Measurements from ENCODE around the gene RCBTB1.
"Not testable (repeated sequence)": the region's sequence is repeated elsewhere in the genome, so short reads cannot be mapped to it uniquely, and the experiment has no call there.

Gene RCBTB1

DNA sequence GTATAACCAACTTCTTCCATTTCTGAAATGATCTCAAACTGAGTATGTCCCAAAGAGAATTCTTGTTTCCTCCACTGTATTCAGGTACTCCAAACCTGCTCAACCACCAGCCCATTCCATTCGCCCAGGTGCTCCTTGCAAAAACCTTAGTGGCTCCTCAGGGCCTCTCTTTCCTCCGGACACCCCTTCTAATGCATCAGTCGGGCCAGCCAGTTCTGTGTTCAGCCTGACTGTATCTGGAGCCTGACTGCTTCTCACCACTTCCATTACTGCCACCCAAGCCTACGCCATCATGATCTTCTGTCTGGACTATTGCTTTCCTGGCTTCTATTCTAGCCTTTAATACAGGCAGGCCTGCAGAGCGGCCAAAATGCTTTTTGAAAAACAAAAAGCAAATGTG is 88.1 kb downstream of the RCBTB1 start:
- no peaks in the 10 kb centered on the region for H3K9me3 ChIP-seq (ENCODE audit: control insufficient read depth in 5 of 5, low read length in 5 of 5)
- H3K36me3 ChIP-seq (ENCODE audit: control insufficient read depth in 5 of 5, insufficient read depth in 5 of 5, low read length in 5 of 5) = peaks cover 0 to 8% (median 2%) of the 10 kb centered on the region in 5 donors
- H3K4me1 ChIP-seq (ENCODE audit: control insufficient read depth in 5 of 5, insufficient read depth in 5 of 5, low read length in 5 of 5) = peaks cover 0 to 12% (median 9%) of the 10 kb centered on the region in 5 donors
- no peak overlapping the region for H3K27ac ChIP-seq (ENCODE audit: low read depth, low read length)
- H3K27me3 ChIP-seq (ENCODE audit: control insufficient read depth in 5 of 5, insufficient read depth in 4 of 5, low read length in 5 of 5) = no peaks in the 10 kb centered on the region
- no peak overlapping the region for H3K4me3 ChIP-seq (ENCODE audit: low read depth in 1 of 5, low read length in 5 of 5)
- no peak overlapping the region for H3K9ac ChIP-seq (ENCODE audit: low read length in 5 of 5)

DNA sequence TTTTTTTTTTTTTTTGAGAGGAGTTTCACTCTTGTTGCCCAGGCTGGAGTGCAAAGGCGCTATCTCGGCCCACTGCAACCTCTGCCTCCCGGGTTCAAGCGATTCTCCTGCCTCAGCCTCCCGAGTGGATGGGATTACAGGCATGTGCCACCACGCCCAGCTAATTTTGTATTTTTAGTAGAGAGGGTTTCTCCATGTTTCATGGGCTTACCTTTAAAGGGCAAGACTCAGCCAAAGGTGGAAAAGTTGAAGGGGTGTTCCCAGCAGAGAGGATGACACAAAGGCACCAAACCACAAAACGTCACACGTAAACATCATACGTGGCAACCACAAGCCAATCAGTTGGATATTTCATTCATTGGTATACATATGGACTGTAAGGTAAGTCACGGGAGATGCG is 88.5 kb downstream of the RCBTB1 start:
- not testable (repeated sequence) for H3K9ac ChIP-seq (ENCODE audit: low read length in 5 of 5); H3K36me3 ChIP-seq (ENCODE audit: control insufficient read depth in 5 of 5, insufficient read depth in 5 of 5, low read length in 5 of 5); H3K27me3 ChIP-seq (ENCODE audit: control insufficient read depth in 5 of 5, insufficient read depth in 4 of 5, low read length in 5 of 5); H3K9me3 ChIP-seq (ENCODE audit: control insufficient read depth in 5 of 5, low read length in 5 of 5)
- Histone ChIP-seq H3K4me3 (ENCODE audit: low read depth in 1 of 5, low read length in 5 of 5) (peak overlapping the region in 3 of 5 donors; percentile 74 to 80 (median 75)), H3K27ac (ENCODE audit: low read depth, low read length) (peak overlapping the region; percentile 90), H3K4me1 (ENCODE audit: control insufficient read depth in 5 of 5, insufficient read depth in 5 of 5, low read length in 5 of 5) (peaks cover 0 to 12% (median 9%) of the 10 kb centered on the region in 5 donors)

DNA sequence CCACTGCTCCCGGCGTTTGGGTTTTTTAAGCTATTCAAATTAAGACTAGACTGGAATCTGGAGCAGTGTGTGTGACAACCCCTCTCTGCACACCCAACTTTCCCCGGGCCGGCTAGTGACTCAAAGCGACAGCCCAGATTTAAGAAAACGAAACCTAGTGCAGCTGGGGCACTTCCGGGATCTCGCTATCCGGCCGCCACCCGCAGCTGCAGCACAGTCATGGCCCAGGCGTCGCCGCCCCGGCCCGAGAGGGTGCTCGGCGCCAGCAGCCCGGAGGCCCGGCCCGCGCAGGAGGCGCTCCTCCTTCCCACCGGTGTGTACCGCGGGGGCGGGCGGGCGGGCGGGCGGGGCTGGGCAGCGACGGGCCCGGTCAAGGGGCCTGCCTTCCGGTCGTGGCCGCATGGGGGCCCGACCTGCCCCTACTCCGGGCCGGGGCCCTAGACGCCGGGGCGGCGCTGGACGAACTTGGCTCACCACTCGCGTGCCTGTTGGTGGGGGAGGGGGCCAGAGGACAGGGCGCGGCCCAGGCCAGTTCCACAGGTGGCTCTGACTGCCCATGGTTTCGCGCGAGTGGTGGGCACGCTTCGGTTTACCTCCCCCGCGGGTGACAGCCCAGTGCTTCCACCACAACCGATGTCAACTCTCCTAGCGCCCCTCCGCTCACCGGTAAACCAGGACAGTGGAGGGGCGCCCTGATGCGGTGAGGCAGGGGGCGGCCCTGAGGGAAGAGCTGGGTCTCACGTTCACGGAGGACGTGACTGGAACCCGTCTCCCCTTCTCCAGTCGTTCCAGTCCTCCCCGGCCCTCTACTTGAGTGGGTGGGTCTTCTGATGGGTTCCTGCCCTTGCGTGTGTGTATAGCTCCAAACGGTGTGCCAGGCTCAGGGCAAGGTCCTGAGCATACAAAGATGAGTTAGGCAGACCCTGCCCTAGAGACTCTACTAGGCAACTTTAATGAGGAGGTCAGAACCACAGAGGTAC is 89.3 kb downstream of the RCBTB1 start, which contains the start of gene PHF11:
Gene PHF11, plus strand, starts transcription at position 171 of the 980 bp plus-strand sequence. Its CDS starts 49 bp downstream, at position 220.
- peak within 1 kb of the TSS; percentile 74 to 85 (median 75) for H3K4me3 ChIP-seq (ENCODE audit: low read depth in 1 of 5, low read length in 5 of 5)
- peak within 1 kb of the TSS; percentile 74 to 89 (median 88) for H3K9ac ChIP-seq (ENCODE audit: low read length in 5 of 5)

DNA sequence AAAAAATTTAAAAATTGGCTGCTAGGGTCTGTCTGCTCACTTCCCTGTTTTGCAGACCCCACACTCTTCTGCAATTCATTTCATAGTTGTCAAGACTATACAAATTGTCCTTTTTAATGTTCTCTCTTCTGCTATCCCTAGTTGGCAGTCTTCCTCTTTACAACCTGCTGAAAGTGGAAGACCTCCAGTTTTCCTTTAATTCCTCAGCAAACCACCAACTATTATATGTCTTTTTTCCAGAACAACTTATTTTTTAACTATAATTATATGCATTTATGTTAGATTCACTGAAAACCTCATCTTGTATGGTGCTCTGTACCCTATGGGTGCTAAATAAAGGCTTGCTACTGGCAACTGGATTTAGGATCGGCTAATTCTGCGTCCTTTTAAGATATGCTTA is 90.7 kb downstream of the RCBTB1 start:
- peak overlapping the region in 4 of 5 donors; percentile 57 to 89 (median 79) for H3K9ac ChIP-seq (ENCODE audit: low read length in 5 of 5)
- no peaks in the 10 kb centered on the region for H3K27me3 ChIP-seq (ENCODE audit: control insufficient read depth in 5 of 5, insufficient read depth in 4 of 5, low read length in 5 of 5)
- H3K36me3 ChIP-seq (ENCODE audit: control insufficient read depth in 5 of 5, insufficient read depth in 5 of 5, low read length in 5 of 5) = peaks cover 0 to 8% (median 2%) of the 10 kb centered on the region in 5 donors
- peak overlapping the region in 4 of 5 donors; percentile 74 to 85 (median 75) for H3K4me3 ChIP-seq (ENCODE audit: low read depth in 1 of 5, low read length in 5 of 5)
- no peaks in the 10 kb centered on the region for H3K9me3 ChIP-seq (ENCODE audit: control insufficient read depth in 5 of 5, low read length in 5 of 5)
- H3K27ac ChIP-seq (ENCODE audit: low read depth, low read length) = peak overlapping the region; percentile 89
- H3K4me1 ChIP-seq (ENCODE audit: control insufficient read depth in 5 of 5, insufficient read depth in 5 of 5, low read length in 5 of 5) = peaks cover 0 to 12% (median 9%) of the 10 kb centered on the region in 5 donors

More for the DNA sequence above, 89.3 kb downstream of the RCBTB1 start, which contains the start of gene PHF11:
- H3K9me3 ChIP-seq (ENCODE audit: control insufficient read depth in 5 of 5, low read length in 5 of 5) = no peaks in the 10 kb centered on the region
- peak within 1 kb of the TSS; percentile 90 for H3K27ac ChIP-seq (ENCODE audit: low read depth, low read length)
- peaks cover 0 to 12% (median 9%) of the 10 kb centered on the region in 5 donors for H3K4me1 ChIP-seq (ENCODE audit: control insufficient read depth in 5 of 5, insufficient read depth in 5 of 5, low read length in 5 of 5)
- no peaks in the 10 kb centered on the region for H3K27me3 ChIP-seq (ENCODE audit: control insufficient read depth in 5 of 5, insufficient read depth in 4 of 5, low read length in 5 of 5)
- peaks cover 0 to 8% (median 2%) of the 10 kb centered on the region in 5 donors for H3K36me3 ChIP-seq (ENCODE audit: control insufficient read depth in 5 of 5, insufficient read depth in 5 of 5, low read length in 5 of 5)

DNA sequence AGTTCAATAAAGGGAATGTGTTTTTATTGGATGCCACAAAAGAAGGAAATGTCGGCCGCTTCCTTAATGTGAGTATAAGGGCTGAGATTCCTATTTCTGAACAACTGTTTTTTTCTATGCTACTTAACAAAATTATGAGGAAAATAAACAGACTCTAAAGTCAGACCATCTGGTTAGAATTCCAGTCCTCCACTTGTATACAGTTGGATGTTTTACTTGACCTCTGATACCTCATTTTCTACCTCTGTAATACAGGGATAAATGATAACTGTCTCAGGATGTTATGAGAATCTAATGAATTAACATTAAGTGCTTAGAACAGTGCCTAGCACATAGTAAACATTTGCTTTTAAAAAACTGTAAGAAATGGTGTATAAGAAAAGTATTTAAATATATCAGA is 96.8 kb downstream of the RCBTB1 start:
- Histone ChIP-seq H3K27ac (ENCODE audit: low read depth, low read length) (no peak overlapping the region), H3K4me3 (ENCODE audit: low read depth in 1 of 5, low read length in 5 of 5) (no peak overlapping the region), H3K36me3 (ENCODE audit: control insufficient read depth in 5 of 5, insufficient read depth in 5 of 5, low read length in 5 of 5) (peaks cover 15 to 39% (median 23%) of the 10 kb centered on the region in 5 donors)

More for the DNA sequence above, 96.8 kb downstream of the RCBTB1 start:
- H3K27me3 ChIP-seq (ENCODE audit: control insufficient read depth in 5 of 5, insufficient read depth in 4 of 5, low read length in 5 of 5) = no peaks in the 10 kb centered on the region
- H3K4me1 ChIP-seq (ENCODE audit: control insufficient read depth in 5 of 5, insufficient read depth in 5 of 5, low read length in 5 of 5) = no peaks in the 10 kb centered on the region
- H3K9ac ChIP-seq (ENCODE audit: low read length in 5 of 5) = no peak overlapping the region
- H3K9me3 ChIP-seq (ENCODE audit: control insufficient read depth in 5 of 5, low read length in 5 of 5) = no peaks in the 10 kb centered on the region

Measured in subcutaneous abdominal adipose tissue (tissue), 5 donors.